GM19099 (cell line): ENCODE results near the gene RIT2.

ENCODE experiments used
- POLR2A ChIP-seq: IDR thresholded peaks from 3 replicates; pipeline ENCODE4 v1.6.1; 2011; ENCODE audit warnings: low read depth; ENCODE audit not compliant: insufficient read length; ENCODE audit errors: extremely low read depth

Gene RIT2

DNA sequence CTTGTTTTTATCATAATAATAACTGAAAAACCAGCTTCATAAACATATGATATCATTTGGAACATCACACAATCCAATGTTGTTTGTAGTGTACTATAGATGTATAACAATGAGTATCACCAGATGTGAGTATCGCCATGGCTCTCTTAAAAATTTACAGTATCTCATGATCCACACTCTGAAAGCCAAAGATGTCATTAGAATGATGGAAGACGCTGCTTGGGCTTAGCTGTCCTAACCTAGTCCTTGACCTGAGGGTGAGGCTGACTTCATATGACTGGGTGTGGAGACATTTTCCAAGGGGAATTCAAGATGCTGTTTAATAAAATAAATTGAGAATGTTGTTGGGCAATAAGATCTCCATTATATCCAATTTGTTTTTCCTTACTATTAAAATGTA is 242.6 kb downstream of the RIT2 start:
- TF ChIP-seq POLR2A, result no peak

DNA sequence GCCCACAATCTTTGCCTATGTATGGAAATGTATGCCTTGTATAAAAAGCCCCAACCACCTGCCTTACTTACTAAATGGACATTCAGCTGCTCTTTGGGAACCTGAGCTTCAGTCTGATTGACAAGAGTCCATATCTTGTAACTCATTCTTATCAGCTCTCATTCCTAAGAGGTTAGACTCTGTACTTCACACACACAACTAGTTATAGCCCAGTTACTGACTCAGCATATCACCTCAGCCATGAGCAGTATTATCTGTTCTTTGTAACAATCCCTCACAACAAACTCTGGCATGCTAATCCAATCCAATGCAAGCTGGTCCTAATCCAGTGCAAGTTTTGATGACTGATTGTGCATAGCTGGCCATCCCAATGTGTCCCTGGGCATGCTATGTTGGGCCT is 250.6 kb downstream of the RIT2 start:
- TF ChIP-seq POLR2A, result no peak

DNA sequence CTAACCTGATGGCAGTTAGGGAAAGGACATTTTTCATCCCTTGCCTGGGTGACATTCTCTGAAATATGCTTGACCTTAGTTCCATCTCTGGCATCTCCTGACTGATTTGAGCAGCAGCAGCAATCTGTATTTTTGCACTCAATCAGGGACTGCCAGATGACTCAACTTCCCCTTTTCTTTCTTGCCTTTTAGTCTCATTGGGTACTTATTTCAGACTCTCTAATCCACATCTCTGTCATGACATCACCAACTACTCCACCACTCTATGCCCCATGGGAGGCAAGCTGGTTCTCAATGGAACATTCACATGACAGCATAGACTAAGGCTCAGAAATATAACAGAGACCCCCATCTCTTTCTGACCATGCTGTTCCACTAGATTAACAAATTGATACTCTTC is 254.2 kb downstream of the RIT2 start:
- TF ChIP-seq POLR2A, result no peak

DNA sequence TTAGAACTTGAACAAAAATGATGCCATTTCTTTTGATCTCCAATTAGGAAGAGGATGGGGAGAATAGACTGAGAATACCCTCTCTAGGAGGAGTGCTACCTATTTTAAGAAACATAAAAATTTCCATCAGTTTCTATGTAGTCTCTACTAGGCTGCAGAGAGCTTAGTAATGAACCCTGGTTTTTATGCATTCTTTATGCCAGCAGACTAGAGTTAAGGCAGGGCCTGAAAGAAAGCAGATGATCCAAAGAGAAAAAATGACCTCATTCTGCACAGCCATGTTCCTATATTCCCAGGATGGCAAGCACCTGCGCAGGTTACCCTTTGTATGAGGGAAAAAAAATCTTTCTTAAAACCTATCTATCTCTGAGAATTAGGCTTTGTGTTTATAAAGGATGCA is 254.9 kb downstream of the RIT2 start:
- no peak for TF ChIP-seq POLR2A

GRCh38 chr18:42860011-42860410 is 255.5 kb downstream of the RIT2 start:
- TF ChIP-seq POLR2A, result no peak

DNA sequence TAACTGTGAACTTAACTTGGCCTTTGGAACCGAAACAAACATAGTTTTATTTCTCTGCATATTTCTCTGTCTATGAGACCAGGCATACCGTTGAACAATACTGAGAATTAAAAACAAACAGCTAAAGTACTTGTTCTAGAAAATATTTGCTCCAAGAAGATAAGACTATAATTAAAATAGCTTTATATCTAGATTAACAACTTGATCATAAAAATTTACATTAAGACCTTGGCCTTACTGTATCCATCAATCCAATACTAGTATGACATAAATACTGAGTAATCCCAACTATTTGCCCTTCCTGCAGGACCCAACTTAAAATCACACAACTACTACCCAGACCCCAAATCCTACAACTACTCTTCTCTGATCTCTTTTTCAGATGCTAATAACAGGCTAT is 260.9 kb downstream of the RIT2 start:
- no peak for TF ChIP-seq POLR2A

DNA sequence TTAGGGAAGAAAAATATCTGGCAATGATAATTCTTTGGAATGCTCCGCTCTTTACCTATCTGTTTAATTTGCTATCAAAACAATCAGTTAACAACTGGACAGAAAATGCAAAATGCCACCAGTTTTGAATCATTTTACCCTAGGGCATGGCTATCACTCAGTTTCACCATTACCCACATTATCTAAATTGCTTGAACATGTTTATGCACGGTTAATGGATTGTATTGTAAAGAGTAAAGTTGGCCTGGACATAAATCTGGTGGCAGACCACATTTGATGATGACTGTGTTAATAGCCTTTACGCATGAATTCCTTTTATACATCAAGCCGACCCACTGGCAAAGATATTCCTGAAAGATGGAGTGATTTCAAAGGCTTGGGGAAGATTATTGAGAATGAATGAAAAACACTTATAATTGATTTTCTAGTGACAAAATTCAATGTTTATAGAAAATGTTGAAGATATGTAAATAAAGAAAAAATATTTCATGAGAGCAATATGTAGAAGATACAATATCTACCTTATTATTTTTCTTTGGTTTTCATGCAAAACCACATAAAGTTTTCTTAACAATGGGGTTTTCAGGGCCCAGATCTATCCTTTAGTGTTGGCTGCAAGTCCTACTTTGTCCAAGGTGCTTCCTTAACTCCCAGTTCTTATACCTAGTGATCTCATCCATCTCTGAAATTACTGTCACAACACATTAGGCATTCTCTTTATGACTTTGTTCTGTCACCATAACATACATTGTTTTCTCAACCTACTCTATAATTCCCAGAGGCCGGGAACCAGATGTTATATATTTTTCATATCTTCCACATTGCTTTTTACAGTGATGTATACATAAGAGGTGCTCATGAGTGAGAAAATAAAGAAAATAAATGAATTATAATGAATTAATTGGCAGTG is 265.1 kb downstream of the RIT2 start:
- no peak for TF ChIP-seq POLR2A

- TF ChIP-seq POLR2A, result no peak
Measured at GRCh38 chr18:42839408-42839807, 276.1 kb downstream of the RIT2 start.

GRCh38 chr18:42838546-42839145 is 276.8 kb downstream of the RIT2 start:
- TF ChIP-seq POLR2A, result no peak

DNA sequence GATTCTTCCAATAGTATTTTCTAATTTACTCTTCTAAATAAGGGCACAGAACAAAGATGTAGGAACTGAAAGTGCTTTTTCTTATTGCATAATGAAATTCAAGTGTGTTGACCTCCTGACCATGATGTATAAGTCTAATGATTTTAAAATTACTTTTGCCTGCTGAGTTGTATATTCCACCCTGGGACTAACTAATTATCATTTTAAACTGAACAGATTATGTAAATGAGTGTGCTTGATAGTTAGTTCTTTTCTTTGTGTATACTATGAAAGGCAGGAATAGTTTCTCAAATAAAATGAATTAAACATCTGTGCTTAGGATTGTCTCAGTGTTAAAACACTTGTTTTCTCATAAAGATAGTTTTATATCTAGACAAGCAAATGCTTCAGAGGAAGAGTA is 284.5 kb downstream of the RIT2 start:
- no peak for TF ChIP-seq POLR2A

DNA sequence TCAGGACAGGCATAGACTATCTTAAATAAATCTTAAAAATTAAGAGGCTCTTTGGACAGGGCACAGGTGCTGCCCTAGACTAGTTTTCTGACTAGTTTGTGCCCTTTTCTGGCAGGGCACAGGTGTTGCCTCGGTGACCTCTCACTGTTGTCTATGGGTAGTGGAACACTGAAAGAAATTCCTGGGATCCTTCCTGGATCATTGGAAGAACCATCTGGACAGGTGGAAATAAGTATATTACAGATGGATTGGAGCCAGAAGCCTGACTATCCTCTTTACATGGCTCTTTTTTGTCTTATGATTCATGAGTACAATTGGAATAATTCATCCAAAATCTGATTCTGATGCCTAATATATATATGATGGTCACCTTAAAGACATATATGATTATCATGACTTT is 286.6 kb downstream of the RIT2 start:
- no peak for TF ChIP-seq POLR2A

DNA sequence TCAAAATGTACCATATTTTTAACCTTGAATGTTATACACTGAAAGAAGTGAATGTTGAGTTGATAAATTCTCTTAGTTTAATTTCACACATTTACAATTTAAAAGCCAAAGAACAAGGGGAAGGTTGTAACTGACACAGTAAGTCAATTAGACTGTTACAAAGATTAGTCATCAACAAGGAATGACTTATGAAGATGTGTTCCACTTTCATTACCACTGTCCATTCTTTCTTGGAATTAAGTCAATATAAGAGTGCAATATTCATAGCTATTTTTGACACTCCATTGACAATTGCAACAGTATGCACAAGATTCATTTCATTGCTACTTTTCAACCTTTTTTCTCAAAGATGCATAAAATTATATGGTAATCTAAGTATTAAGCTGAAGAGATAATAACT is 291.3 kb downstream of the RIT2 start:
- no peak for TF ChIP-seq POLR2A

DNA sequence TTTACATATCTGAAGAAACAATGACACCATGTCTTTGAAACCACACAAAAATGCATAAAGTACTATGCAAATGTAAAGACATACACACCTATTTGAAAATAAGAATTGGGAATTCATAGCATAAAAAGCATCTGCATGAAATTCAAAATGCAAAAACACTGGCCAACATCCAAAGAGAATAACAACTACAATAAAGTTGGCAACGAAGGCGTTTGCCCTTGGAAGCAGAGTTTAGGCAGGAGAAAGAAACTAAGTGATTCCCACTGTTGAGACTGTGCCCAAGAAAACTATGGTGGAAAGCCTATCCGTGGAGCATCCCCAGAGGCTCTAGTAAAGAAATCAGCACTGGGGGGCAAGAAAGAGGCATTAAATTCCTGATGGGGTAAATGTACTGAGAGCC is 292.8 kb downstream of the RIT2 start:
- TF ChIP-seq POLR2A, result no peak

- TF ChIP-seq POLR2A, result no peak
Measured at GRCh38 chr18:42821492-42821891, 294.0 kb downstream of the RIT2 start.

- no peak for TF ChIP-seq POLR2A
Measured at GRCh38 chr18:42814618-42815017, 300.9 kb downstream of the RIT2 start.

DNA sequence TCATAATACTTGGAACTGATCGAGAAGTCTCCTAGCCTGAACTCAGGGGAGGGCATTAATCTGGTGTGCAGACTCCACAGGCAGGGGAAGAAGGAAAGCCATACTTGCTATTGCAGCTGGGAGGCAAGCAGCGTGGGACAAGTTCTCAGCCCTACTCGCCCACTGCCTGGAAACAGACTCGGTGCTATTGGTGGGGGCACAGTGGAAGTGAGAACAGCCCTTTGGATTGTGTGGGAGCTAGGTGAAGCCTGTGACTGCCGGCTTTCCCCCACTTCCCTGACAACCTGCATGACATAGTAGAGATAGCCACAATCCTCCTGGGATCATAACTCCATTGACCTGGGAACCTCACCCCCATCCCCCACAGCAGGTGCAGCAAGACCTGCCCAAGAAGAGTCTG is 301.3 kb downstream of the RIT2 start:
- no peak for TF ChIP-seq POLR2A
